Smooth muscle cell (in vitro differentiated cells): Measurements from ENCODE around the gene NGEF. TPM values are rescaled to one million over a fixed set of nuclear protein-coding genes. Genes with fewer than 3 reads are reported as not detected.

ENCODE experiments used
- DNase-seq: peaks from one replicate; lab custom pipeline; 2025; ENCODE audit not compliant: unreplicated experiment; lab: John Stamatoyannopoulos, UW
- H2AFZ ChIP-seq: fragments of 200-600 bp; sonication (generic); 2 replicates; pipeline ENCODE4 v1.6.0; 2016; ENCODE audit warnings: antibody characterized with exemption, low read depth, mild to moderate bottlenecking
- H3F3A ChIP-seq: fragments of 200-600 bp; sonication (generic); 2 replicates; pipeline ENCODE4 v1.6.0; 2017; ENCODE audit warnings: antibody characterized with exemption, low read depth
- H3K27ac ChIP-seq: fragments of 200-600 bp; sonication (generic); 2 replicates; pipeline ENCODE4 v1.5.1; 2016; ENCODE audit warnings: low read depth, mild to moderate bottlenecking
- H3K27me3 ChIP-seq: fragments of 200-600 bp; sonication (generic); 2 replicates; pipeline ENCODE4 v1.6.1; 2016; ENCODE audit warnings: low read depth, mild to moderate bottlenecking
- H3K36me3 ChIP-seq: fragments of 200-600 bp; sonication (generic); 2 replicates; pipeline ENCODE4 v1.5.1; 2016; ENCODE audit warnings: low read depth
- H3K4me1 ChIP-seq: fragments of 200-600 bp; sonication (generic); 2 replicates; pipeline ENCODE4 v1.5.1; 2016; ENCODE audit warnings: low read depth
- H3K4me2 ChIP-seq: fragments of 200-600 bp; sonication (generic); 2 replicates; pipeline ENCODE4 v1.6.0; 2016; ENCODE audit warnings: mild to moderate bottlenecking
- H3K4me3 ChIP-seq: fragments of 200-600 bp; sonication (generic); 2 replicates; pipeline ENCODE4 v1.5.1; 2016; ENCODE audit warnings: mild to moderate bottlenecking
- H3K79me2 ChIP-seq: fragments of 200-600 bp; sonication (generic); 2 replicates; pipeline ENCODE4 v1.6.0; 2016; ENCODE audit warnings: low read depth, mild to moderate bottlenecking
- H3K9ac ChIP-seq: fragments of 200-600 bp; sonication (generic); 2 replicates; pipeline ENCODE4 v1.6.0; 2016; ENCODE audit warnings: low read depth
- H3K9me3 ChIP-seq: fragments of 200-600 bp; sonication (generic); replicated peaks from 2 replicates; pipeline ENCODE4 v1.5.1; 2016; ENCODE audit warnings: low read depth
- H4K20me1 ChIP-seq: fragments of 200-600 bp; sonication (generic); 2 replicates; pipeline ENCODE4 v1.6.0; 2016; ENCODE audit warnings: low read depth
- WGBS: methylation state at CpG from one replicate; pipeline ENCODE4 v1.1.7; 2016; ENCODE audit warnings: low lambda C conversion rate; 5-methylcytosine and 5-hydroxymethylcytosine counted together
- polyA plus RNA-seq: library from polyadenylated mRNA; unstranded; fragments of >200 nt; fragmentation: Nextera tagmentation; extraction: Ambion mirVana; gene quantifications from 2 replicates; pipeline ENCODE4 v1.2.1, GENCODE V29; 2016
- total RNA-seq: library from RNA; depleted of rRNA; stranded (reverse); fragments of >200 nt; gene quantifications from 2 replicates; pipeline ENCODE4 v1.2.3, GENCODE V29; 2014
- TF ChIP-seq, protein P1 (sequence below): fragments of 200-600 bp; sonication (generic); IDR thresholded peaks from 2 replicates; pipeline ENCODE4 v1.5.1; 2017; ENCODE audit warnings: borderline replicate concordance, mild to moderate bottlenecking, antibody characterized with exemption; ENCODE audit not compliant: insufficient read depth, poor library complexity, severe bottlenecking

NGEF gene
- total and polyA plus RNA-seq, 2 experiments from 2014 or later = 0.09 TPM; not detected in 1

DNA sequence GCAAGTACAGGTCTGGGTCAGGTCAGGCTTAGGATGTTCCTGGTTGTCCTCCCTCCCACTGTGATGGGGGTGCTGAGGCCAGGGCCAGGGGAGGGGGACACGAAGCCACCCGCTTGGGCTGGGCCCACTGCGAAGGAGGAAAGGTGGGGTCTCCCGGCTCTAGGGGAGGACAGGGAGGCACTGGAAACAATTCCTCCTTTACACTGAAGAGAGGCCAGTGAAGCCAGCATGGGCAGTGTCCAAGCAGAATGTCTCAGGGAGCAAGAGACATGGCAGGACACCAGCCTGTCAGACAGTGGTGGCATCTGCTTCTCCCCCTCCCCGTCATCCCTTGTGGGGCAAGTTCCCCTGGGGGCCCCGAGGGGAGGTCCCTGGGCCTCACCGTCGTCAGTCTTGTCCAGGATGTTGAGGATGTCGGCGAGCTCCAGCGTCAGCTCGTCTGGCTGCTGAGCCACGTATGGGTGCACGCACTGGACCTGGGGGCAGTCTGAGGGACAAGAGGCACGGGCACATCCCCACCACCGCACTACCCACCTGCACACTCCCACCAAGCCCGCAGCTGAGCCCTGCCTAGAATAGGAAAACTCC, 132.2 kb downstream of the NGEF start:
- DNase-seq = no peak
- Histone ChIP-seq H3K27ac (no peak overlapping the region), H3K9me3 (no peaks in the 10 kb centered on the region), H4K20me1 (no peaks in the 10 kb centered on the region), H3K36me3 (no peaks in the 10 kb centered on the region), H3K4me2 (no peak overlapping the region), H3K27me3 (peaks cover 14% of the 10 kb centered on the region), H3K79me2 (no peaks in the 10 kb centered on the region), H3K4me1 (peaks cover 3% of the 10 kb centered on the region), H2AFZ (no peak overlapping the region), H3K9ac (no peak overlapping the region), H3K4me3 (no peak overlapping the region), H3F3A (no peaks in the 10 kb centered on the region)
- 93% methylated on average over 17 of the region's 17 CpGs for WGBS
- TF ChIP-seq, protein P1, sequence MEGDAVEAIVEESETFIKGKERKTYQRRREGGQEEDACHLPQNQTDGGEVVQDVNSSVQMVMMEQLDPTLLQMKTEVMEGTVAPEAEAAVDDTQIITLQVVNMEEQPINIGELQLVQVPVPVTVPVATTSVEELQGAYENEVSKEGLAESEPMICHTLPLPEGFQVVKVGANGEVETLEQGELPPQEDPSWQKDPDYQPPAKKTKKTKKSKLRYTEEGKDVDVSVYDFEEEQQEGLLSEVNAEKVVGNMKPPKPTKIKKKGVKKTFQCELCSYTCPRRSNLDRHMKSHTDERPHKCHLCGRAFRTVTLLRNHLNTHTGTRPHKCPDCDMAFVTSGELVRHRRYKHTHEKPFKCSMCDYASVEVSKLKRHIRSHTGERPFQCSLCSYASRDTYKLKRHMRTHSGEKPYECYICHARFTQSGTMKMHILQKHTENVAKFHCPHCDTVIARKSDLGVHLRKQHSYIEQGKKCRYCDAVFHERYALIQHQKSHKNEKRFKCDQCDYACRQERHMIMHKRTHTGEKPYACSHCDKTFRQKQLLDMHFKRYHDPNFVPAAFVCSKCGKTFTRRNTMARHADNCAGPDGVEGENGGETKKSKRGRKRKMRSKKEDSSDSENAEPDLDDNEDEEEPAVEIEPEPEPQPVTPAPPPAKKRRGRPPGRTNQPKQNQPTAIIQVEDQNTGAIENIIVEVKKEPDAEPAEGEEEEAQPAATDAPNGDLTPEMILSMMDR = no peak

DNA sequence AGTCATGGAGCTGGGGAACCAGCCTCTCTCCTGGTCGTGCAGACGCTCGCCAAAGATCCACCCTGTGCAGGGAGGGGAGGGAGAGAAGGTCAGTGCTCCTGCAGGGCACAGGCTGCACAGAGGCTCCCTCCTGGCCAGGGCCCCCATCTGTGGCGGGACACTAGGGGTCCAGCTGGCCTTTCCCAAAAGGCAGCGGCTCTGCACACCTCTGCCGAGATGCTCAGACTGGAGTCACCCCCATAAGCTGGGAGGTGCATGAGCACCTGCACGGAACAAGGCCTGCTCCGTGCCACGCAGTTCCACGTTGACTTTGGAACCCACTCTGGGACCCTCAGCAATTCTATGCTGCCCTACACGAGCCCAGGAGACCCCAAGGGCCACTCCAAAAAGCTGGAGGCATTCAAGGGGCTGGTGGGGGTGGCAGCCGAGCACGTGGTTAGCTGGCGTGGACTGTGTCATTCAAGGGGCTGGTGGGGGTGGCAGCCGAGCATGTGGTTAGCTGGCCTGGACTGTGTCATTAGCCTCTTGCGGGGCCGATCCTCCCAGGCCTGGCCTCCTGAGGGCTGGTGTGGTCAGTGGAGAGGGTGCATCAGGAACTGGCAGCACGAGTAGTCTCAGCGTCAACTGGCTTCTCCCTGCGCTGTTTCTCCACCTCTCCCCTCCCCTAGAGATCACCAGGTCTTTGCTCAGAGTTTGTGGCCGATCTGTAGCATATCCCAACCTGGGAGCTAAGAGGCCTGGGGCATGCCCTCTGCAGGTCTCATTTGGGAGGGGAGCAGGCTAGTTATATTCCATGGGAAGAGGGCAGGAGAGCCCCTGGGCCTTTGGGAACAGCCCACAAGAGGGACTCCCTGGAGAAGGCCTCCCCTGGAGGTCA, 133.2 kb downstream of the NGEF start:
- Histone ChIP-seq H3F3A (no peaks in the 10 kb centered on the region), H3K79me2 (no peaks in the 10 kb centered on the region), H3K27me3 (peaks cover 24% of the 10 kb centered on the region), H3K4me2 (no peak overlapping the region), H3K4me3 (no peak overlapping the region), H3K27ac (no peak overlapping the region), H3K4me1 (peaks cover 5% of the 10 kb centered on the region), H2AFZ (no peak overlapping the region), H3K9me3 (no peaks in the 10 kb centered on the region), H4K20me1 (no peaks in the 10 kb centered on the region), H3K36me3 (no peaks in the 10 kb centered on the region), H3K9ac (no peak overlapping the region)
- TF ChIP-seq, protein P1 = no peak
- DNase-seq = no peak
- WGBS = 83% methylated on average over 21 of the region's 21 CpGs

DNA sequence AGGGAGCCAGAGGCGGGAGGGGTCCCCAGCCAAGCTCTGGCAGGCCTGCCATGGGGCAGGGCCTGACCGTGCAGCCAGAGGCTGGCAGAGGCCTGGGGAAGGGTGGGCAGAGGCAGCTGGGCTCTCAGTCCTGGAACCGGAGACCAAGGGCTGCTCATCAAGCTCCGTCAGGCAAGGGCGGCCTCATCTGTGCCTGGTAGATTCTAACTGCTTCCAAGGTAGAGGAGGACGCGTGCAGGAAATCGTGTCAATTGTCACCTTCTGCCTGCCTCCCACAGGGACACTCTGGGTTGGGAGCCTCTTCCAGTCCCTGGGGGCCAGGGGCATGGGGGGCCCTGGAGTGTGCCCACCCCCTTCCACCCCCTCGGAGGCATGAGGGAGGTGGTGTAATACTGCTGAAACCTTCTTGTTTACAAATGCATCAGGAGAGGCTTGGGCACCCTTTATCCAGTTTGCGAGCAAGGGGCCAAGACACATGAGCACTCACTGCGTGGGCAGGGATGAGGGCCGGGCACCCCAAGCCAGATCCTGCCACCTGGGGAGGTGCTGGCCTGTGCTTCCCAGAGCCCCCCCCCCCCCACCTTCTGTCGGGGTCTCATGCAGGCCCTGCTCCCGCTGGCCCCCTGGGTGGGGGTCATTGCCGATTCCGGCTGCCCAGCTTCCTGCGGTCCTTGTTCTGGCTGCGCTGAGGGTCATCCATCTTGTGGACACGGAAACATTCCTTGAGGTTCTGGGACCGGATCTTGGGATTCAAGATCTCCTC, 134.0 kb downstream of the NGEF start:
- H3K36me3 ChIP-seq = no peaks in the 10 kb centered on the region
- H4K20me1 ChIP-seq = no peaks in the 10 kb centered on the region
- TF ChIP-seq, protein P1 = no peak
- no peaks in the 10 kb centered on the region for H3K9me3 ChIP-seq
- H3K27ac ChIP-seq = no peak overlapping the region
- H3K4me2 ChIP-seq = no peak overlapping the region
- 96% methylated on average over 17 of the region's 20 CpGs for WGBS
- no peak overlapping the region for H3K4me3 ChIP-seq
- H3F3A ChIP-seq = no peaks in the 10 kb centered on the region
- peaks cover 5% of the 10 kb centered on the region for H3K4me1 ChIP-seq
- DNase-seq = no peak
- no peaks in the 10 kb centered on the region for H3K79me2 ChIP-seq
- H3K27me3 ChIP-seq = peaks cover 29% of the 10 kb centered on the region
- no peak overlapping the region for H3K9ac ChIP-seq
- H2AFZ ChIP-seq = no peak overlapping the region
